Measurements from ENCODE around the gene GEMIN7.

The GEMIN7 gene, protein sequence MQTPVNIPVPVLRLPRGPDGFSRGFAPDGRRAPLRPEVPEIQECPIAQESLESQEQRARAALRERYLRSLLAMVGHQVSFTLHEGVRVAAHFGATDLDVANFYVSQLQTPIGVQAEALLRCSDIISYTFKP

DNA sequence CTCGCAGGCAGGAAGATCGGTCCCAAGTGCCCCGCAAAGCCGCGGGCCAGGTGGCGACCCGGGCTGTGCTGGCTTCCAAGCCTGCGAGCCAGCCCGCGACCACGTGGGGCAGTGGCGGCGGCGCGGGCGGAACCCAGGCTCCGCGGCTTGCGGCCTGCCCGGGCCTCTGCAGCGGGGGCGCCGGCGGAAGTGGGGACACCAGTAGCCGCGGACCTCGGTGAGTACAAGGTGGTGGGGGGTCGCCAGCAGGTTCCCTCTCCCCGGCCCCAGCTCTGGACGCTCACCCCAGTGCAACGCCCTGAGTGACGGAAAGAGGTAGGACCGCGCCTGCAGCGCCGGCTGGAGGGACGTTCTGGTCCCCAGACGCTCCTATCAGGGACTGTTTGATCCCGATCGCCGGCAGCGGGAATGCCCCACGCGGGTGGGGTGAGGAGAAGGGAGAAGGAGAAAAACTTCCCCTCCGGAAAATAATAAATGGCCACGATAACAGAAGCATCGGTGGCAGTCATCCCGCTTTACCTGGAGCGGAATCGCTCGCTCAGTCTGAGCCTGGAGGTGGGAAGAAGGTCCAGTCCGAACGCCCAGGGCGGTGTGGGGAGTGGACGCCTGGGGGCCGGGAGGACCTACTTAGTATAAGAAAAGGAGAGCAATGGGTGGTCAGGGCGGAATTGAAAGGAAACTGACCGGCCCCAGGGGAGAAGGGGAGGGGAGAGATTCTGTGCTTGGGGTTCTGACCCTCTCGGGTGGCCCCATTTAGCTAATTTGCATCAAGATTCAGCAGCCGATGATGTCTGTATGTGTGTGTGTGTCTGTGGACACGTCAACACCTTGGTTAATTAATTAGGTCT lies at the start of gene GEMIN7:
Gene GEMIN7 (plus strand): TSS at position 198 of the 848 bp plus-strand sequence. CDS start 10,855 bp downstream, outside the sequence.
- in situ Hi-C loops (cut with MboI; ENCODE audit: low sequenced_read_pairs) = no loop called here

DNA sequence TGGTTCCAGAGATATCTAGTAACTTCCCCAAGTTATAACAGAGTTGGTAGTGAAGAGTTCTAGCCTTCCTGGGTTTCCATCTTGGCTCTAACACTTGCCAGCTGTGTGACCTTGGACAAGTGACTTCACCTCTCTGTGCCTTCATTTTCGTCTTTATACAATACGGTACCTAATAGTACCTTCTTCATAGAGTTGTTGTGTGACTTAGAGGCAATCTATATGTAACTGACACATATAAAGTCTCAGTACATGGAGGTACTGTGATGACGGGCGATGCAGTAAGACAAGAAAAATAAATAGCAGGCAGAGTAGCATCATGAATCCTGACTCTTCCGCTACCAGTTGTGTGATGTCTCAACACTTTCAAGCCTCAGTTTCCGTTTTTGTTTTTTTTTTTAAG lies 48.2 kb upstream of the GEMIN7 start:
- in situ Hi-C loops (cut with MboI; ENCODE audit: low sequenced_read_pairs) = no loop called here

DNA sequence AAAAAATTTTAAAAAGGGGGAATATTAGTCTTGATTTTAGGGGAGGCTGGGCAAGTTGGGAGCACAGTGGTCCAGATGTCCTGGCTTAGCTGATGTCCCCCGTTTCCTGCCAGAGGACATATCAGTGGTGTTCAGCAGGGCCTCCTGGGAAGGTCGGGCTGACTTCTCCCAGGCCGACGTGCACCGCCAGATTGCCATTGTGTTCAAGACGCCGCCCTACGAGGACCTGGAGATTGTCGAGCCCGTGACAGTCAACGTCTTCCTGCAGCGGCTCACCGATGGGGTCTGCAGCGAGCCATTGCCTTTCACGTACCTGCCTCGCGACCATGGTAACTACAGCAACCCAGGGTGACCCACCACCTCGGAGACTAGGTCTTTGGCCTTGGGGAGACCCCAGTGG lies 46.6 kb upstream of the GEMIN7 start:
- in situ Hi-C loops (cut with MboI; ENCODE audit: low sequenced_read_pairs) = no loop called here

DNA sequence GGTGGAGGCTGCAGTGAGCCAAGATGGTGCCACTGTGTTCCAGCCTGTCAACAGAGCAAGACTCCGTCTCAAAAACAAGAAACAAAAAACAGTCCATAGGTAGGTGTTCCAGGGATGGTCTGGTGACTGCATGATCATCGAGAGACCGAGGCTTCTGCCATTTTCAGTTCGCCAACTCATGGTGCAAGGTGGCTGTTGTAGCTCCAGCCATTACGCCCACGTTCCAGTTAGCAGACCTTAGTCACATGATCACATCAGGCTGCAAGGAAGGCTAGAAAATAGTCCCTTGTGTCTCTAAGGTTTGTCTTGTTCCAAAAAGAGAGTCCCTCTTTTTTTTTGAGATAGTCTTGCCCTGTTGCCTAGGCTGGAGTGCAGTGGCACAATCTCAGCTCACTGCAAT lies 43.3 kb upstream of the GEMIN7 start:
- in situ Hi-C loops (cut with MboI; ENCODE audit: low sequenced_read_pairs) = no loop called here

DNA sequence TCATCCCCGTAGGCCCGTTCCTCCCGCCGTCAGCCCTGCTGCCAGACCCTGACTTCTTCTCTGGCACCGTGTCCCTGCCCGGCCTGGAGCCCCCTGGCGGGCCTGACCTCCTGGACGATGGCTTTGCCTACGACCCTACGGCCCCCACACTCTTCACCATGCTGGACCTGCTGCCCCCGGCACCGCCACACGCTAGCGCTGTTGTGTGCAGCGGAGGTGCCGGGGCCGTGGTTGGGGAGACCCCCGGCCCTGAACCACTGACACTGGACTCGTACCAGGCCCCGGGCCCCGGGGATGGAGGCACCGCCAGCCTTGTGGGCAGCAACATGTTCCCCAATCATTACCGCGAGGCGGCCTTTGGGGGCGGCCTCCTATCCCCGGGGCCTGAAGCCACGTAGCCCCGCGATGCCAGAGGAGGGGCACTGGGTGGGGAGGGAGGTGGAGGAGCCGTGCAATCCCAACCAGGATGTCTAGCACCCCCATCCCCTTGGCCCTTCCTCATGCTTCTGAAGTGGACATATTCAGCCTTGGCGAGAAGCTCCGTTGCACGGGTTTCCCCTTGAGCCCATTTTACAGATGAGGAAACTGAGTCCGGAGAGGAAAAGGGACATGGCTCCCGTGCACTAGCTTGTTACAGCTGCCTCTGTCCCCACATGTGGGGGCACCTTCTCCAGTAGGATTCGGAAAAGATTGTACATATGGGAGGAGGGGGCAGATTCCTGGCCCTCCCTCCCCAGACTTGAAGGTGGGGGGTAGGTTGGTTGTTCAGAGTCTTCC lies 41.5 kb upstream of the GEMIN7 start:
- in situ Hi-C loops (cut with MboI; ENCODE audit: low sequenced_read_pairs) = no loop called here

DNA sequence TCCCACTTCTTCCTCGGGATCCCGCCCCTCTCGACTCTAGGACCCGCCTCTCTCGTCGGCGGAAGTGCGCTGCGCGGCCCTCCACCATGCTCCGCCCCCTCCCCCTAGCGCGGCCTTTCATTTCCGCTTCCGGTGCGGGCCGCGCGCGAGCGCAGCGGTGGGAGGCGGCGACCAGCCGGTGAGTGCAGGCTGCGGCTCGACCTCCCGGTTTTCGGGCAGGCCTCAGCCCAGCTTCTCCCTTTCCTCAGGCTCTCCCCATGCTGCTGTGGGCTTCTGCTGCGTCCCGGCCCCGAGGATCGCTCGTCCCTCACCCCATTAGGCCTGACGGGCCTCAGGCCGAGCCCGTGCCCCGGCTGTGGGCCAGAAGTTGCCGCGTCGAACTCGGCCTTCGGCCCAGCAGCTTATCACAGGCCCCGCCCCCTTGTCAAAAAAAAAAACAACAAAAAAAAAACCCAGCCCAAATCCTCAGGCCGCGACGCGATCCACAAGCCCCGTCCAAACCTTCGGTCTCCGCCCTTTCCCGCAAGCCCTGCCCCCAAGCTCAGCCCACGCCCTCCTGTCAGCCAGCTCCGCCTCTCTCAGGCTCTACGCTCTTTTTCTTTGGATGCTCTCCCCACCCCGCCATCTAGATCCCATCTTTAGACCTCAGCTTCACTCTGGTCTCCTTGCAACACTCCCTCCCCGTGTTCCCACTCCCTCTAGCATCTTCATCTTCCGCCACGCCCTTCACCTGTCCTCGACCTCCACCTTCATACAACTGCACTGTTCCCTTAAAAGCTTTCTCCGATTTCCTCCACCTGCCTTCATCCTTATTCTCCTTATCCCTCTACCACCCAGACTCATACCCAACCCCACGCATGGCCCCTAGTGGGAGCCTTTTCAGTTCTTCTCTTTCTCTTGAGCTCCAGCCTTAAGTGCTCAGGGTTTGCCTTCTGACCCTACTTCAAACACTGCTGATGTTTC lies 39.8 kb upstream of the GEMIN7 start, which contains the start of gene CLASRP:
Gene CLASRP (plus strand): TSS at position 115 of the 963 bp plus-strand sequence. CDS start 1,168 bp downstream, outside the sequence.
- in situ Hi-C loops (cut with MboI; ENCODE audit: low sequenced_read_pairs) = no loop called here

DNA sequence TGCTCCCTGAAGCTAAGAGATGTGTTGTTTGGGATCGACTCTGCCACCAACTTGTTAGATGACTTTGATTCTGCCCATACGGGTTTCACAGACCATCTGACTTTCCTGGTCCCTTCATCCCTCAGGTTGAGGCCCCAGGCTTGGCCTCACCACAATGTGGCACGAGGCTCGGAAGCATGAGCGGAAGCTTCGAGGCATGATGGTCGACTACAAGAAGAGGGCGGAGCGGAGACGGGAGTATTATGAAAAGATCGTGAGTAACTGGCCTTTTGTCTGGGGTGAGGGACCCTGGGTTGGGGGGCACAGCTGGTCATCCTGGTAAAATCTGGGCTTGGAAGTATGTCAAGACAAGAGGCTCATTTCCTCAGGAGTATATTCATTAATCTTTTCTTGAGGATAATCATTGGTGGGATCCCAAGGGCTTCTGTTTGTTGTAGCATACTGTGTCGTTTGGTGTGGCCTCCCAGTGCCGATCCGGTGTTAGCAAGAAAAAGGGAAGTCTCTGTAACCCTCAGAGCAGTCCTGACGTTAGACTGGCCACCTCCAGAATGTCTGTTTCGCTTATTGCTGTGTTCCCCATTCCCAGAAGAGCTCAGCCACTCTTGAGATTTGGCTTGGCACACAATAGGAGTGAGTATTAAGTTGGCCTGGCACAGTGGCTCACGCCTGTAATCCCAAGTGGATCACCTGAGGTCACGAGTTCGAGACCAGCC lies 38.8 kb upstream of the GEMIN7 start:
- in situ Hi-C loops (cut with MboI; ENCODE audit: low sequenced_read_pairs) = no loop called here

DNA sequence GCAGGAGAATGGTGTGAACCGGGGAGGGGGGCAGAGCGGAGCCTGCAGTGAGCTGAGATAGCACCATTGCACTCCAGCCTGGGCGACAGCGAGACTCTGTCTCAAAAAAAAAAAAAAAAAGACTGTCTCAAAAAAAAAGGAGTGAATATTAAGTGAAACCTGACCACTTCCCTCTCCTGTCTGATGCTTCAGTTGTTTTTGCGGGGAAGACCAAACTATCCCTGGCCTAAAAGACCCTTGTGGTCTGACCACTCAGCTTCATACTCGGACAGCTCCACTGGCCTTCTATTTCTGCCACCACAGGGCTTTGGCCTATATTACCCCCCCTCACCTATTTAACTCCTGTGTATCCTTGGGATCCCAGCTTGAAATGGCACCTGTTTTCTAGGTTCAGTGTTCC lies 37.9 kb upstream of the GEMIN7 start:
- in situ Hi-C loops (cut with MboI; ENCODE audit: low sequenced_read_pairs) = no loop called here

DNA sequence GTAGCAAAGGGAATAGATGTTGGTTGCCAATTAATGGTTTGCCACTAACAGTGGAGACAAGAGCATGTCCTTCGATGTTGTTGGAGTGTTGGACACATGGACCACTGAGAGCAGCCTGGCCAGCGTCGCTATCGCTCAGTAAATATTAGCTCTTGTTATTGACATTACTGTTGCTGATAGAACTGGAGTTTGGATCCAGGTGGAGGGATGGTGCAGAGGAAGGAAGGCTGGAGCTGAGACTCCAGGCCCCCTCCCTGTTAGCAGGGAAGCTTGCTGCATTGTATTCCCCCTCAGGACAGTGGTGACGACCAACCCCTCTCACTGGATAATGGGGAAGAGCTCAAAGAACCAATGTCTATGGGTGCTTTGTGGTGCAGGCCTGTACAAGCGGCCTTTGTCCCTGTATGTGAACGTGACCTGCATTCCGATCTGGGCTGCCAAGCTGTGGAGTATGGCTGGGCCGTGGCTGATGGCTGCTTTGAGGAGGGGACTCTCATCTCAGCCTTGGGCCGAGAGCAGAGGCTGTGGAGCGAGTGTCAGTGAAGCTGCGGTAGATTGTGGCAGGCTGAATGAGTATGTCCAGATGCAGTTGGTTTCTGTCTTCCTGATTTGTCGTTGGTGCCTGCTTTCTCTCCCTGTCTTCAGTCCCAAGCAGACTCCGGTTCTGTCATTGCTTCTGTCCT lies 33.2 kb upstream of the GEMIN7 start:
- in situ Hi-C loops (cut with MboI; ENCODE audit: low sequenced_read_pairs) = no loop called here

DNA sequence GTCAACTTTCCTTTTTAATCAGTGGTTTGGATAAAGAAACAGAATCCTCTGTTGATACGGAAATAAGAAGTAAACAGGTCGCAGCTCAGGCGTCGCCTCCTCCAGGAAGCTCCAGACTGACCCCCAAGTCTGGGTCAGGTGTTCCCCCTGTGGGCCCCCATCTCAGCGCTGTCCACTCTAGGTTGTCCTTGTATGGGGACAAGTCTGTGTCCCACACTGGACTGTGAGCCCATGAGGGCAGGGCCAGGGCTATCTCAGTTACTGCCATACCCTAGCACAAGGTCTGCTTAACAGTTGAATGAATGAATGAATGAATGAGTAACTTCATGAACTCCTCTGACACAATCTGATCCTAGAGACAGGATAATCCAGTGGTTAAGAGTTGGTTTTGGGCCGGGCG lies 32.7 kb upstream of the GEMIN7 start:
- in situ Hi-C loops (cut with MboI; ENCODE audit: low sequenced_read_pairs) = no loop called here

DNA sequence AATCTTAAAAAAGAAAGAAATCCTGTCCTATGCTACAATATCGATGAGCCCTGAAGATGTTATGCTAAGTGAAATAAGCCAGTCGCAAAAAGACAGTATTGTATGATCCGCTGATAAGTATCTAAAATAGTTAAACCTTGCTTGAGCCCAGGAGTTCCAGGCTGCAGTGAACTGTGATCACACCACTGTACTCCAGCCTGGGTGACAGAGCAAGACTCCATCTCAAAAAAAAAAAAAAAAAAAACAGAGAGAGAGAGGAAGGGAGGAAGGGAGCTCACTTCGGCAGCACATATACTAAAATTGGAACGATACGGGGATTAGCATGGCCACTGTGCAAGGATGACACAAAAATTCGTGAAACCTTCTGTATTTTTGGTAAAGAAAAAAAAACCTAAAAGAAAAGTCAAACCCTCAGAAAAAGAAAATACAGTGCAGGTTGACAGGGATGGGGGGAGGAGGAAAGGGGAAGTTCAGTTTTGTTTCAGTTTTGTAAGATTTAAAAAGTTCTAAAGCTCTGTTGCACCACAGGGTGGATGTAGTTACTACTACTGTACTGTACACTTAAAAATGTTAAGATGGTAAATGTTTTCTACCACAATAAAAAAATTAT lies 31.8 kb upstream of the GEMIN7 start:
- in situ Hi-C loops (cut with MboI; ENCODE audit: low sequenced_read_pairs) = no loop called here

DNA sequence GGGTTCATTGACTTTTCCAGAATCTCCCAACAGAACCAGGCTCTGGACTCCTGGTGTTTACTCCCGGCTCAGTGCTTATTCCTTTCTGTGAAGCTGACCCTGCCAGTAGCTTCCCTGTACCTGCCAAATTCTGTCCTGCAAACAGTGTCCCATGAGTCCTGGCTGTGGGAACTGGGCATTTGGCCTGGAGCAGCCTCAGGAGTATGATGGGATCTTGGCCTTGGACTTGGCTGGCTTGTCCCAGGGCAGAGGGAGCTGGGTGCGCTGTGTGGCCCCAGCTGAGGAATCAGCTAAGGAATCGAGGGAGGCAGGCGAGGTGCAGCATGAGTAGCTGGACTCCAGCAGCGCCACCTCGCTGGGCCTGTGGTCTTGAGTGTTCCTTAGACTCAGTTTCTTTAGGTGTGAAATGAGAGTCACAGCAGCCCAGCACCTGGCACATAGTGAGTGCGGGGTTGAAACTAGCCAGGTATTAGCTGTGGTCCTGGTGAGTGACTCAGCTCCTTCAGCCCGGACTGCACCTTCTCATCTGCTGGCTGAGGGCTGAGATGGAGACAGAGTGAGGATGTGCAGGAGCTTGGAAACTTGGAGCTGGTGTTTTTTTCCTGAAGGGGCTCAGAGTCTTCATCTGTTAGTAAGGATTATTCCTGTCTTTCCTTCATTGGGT lies 29.9 kb upstream of the GEMIN7 start:
- in situ Hi-C loops (cut with MboI; ENCODE audit: low sequenced_read_pairs) = no loop called here

DNA sequence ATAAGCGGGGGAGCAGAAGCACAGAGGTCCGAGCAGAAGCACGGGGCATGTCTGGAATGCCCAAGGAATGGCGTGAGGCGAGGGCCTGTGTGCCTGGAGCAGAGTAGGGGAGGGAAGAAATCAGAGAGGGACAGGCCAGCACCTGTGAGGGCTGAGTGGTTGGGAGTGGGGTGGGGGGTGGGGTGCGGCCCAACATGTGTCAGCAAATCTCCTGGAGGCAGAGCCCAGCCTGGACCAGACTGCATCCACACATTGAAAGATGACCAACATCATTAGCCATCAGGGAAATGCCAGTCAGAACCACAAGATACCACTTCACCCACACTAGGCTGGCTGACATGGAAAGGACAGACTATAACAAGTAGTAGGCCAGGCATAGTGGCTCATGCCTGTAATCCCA lies 29.0 kb upstream of the GEMIN7 start:
- in situ Hi-C loops (cut with MboI; ENCODE audit: low sequenced_read_pairs) = no loop called here

DNA sequence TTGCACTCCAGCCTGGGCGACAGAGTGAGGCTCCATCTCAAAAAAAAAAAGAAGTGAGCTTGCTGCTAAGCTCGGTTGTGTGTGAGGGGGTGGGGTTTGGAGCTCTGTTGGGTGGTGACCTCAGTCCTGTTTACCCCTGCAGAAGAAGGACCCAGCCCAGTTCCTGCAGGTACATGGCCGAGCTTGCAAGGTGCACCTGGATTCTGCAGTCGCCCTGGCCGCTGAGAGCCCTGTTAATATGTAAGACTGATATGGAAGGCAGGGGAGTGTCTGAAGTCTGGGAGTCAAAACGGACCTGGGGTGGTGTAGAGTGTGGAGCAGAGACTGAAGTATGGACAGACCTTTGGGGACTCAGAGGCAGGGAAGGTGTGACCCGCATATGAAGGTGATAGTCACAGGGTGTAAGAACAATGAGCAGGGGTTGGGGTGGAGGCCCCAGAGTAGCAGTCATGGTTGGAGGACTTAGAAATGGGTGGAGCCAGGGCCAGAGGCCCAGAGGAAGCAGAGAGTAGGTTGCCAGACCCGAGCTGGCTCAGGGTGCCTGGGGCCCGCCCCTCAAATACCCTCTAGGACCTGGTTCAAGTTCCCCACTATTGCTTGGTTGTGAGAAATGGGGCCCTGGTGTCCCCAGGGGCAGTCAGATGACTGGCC lies 27.0 kb upstream of the GEMIN7 start:
- in situ Hi-C loops (cut with MboI; ENCODE audit: low sequenced_read_pairs) = no loop called here

DNA sequence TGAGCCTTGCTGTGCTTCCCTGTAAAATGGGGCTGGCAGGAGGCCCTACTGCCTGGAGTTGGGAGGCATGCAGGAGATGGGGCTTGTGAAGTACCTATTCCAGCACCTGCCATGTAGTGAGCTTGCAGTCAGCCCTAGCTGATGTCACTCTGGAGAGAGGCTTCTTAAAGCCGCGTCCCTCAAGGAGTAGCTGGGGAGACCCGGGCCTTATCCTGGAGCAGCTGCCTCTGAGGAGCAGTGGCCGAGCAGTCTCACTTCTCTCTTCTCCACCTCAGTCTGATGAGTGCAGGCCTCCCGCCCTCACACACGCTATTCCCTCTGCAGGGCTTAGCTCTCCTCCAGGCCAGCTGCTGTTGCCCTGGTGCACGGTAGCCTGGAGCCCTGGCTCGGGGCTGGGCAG lies 22.2 kb upstream of the GEMIN7 start:
- in situ Hi-C loops (cut with MboI; ENCODE audit: low sequenced_read_pairs) = no loop called here

DNA sequence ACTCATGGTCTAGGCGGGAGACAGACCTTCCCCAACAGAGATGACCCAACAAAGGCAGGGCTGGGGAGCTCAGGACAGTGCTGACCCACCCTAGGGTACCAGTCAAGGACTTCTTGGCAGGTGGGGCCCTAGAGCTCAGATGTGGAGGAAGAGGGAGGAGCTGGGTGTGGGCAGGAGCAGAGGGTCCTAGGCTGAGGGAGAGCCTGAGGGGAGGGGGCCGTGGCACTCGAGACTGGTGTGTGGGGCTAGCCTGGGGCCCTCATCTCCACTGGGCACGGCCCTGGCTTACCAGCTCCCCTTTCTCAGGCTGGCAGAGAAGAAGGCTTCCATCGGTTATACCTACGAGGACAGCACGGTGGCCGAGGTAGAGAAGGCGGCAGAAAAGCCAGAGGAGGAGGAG lies 21.6 kb upstream of the GEMIN7 start:
- in situ Hi-C loops (cut with MboI; ENCODE audit: low sequenced_read_pairs) = no loop called here

DNA sequence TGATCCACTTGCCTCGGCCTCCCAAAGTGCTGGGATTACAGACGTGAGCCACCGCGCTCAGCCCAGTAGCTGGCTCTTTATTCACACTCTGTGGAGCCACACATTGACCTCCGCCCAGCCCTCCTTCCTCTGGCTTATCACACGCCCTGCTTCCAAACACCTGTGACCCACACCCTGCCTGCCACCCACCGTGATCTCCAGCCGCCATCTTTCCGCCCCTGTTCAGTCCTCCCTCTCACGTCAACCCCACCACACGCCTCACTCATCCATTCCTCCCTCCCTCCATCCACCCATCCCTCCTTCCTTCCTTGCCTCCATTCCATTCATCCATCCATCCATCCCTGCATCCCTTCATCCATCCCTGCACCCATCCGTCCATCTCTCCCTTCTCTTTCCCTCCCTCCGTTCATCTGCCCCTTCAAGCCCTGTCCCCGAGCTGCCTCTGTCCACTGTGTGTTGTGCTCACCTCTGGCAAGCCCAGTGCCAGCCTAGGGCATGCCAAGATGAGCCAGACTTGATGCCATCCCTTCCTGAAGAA lies 20.4 kb upstream of the GEMIN7 start:
- in situ Hi-C loops (cut with MboI; ENCODE audit: low sequenced_read_pairs) = no loop called here
